Measurements from ENCODE around the gene SOD1.
"Not testable (repeated sequence)": the region's sequence is repeated elsewhere in the genome, so short reads cannot be mapped to it uniquely, and the experiment has no call there.

SOD1 gene

DNA sequence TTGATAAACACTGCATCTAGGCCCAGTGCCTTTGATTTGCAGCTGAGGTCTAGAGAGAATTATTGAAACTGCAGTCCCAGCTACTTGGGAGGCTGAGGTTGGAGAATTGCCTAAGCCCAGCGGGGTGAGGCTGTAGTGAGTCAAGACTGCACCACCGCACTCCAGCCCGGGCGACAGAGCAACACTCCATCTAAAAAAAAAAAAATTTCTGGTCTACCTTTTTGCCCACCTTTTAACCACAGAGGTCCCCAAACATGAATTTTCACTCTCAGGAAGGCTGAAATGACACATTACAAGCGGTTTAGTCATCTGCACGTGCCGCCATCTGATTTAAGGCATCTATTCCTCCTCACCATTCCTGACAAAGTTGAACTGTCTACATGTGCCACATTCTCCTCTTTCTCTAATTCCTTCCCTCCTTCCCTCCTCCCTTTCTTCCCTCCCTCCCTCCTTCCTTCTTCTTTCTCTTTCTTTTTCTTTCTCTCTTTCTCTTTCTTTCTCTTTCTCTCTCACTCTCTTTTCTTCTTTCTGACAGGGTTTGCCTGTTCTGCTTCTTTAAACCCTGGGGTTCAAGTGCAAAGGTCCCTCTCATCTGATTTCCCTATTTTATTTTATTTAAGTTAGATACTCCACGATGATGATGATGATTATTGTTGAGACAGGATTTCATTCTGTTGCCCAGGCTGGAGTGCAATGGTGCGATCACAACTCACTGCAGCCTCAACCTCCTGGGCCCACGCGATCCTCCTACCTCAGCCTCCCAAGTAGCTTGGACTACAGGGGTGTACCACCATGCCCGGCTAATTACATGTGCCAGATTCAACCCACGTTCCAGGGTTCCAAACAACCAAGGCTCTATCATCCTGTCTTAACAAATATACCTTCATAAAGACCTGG is 3.0 kb upstream of the SOD1 start:
- DNase-seq: no peak

DNA sequence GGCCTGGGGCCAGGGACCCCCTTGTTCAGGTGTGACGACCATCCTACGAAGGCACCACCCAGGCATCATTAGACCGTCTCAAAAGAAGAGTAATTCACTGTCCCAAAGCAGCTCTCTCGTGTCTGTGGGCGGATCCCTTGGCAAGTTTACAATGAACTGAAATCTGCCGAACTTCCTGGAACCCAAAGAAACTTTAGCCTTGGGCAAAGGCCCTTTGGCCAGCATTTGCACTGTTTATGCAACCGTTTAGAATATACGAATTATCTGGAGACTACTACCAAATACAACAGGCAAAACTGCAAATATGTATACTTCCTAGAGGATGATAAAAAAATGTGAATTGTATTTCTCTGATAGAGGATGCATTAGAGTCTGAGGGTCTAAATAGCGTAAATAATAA is 1.4 kb upstream of the SOD1 start:
- DNase-seq: no peak

DNA sequence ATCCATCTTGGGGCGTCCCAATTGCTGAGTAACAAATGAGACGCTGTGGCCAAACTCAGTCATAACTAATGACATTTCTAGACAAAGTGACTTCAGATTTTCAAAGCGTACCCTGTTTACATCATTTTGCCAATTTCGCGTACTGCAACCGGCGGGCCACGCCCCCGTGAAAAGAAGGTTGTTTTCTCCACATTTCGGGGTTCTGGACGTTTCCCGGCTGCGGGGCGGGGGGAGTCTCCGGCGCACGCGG is 282 bp upstream of the SOD1 start:
- DNase-seq: no peak

DNA sequence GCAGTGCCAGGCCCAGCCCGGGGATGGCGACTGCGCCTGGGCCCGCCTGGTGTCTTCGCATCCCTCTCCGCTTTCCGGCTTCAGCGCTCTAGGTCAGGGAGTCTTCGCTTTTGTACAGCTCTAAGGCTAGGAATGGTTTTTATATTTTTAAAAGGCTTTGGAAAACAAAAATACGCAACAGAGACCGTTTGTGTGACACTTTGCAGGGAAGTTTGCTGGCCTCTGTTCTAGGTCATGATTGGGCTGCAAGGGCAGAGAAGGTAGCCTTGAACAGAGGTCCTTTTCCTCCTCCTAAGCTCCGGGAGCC is 719 bp downstream of the SOD1 start:
- DNase-seq: no peak

DNA sequence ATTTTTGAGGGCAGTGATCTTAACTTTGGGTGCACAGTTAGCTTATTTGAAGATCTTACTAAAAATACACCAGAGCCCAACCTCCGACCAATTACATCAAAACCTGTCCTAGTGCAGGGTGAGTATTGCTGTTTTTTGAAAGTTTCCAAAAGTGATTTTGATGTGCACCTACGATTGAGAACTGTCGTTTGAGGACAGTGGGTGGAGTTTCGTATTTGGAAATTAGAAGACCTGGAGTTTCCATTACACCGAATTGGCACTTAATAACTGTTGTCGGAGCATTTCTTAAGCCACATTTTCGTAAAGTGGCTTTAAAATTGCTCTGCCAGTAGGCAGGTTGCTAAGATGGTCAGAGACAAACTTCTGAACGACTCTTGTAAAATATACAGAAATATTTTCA is 1.1 kb downstream of the SOD1 start:
- DNase-seq: no peak

DNA sequence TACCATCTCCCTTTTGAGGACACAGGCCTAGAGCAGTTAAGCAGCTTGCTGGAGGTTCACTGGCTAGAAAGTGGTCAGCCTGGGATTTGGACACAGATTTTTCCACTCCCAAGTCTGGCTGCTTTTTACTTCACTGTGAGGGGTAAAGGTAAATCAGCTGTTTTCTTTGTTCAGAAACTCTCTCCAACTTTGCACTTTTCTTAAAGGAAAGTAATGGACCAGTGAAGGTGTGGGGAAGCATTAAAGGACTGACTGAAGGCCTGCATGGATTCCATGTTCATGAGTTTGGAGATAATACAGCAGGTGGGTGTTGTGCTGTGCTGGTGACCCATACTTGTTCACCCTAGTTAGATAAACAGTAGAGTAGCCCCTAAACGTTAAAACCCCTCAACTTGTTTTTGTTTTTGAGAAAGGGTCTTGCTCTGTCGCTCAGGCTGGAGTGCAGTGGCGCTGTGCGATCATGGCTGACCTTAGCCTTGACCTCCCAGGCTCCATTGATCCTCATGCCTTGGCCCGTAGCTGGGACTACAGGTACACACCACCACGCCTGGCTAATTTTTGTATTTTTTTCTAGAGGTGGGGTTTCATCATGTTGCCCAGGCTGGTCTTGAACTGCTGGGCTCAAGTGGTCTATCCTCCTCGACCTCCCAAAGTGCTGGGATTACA is 4.2 kb downstream of the SOD1 start:
- DNase-seq: no peak

DNA sequence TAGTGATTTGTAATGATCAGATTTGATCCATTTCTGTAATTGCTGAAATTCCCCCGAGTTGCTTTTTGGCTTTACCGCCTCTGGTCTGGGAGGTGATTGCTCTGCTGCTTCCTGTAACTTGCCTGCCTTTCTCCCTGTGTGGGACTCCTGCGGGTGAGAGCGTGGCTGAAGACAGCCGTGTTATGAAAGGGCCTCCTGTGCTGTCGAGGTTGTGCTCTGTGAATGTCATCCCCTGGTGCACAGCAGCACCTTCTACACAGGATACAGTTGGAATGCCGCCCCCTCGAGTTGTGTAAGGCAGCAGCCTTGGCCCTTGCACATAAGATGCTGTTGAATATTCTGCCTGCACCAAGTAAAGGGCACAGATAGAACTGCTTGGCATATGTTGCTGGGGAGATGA is 5.9 kb downstream of the SOD1 start:
- no peak for DNase-seq

DNA sequence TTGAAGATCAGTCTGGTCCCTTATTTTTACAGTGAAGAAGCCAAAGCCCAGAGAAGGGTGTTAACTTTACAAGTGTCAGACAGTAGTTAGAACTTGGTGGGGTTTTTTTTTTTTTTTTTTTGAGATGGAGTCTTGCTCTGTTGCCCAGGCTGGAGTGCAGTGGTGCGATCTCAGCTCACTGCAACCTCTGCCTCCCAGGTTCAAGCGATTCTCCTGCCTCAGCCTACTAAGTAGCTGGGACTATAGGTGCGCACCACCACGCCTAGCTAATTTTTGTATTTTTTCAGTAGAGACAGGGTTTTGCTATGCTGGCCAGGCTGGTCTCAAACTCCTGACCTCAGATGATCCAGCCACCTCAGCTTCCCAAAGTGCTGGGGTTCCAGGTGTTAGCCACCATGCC is 6.4 kb downstream of the SOD1 start:
- DNase-seq: not testable (repeated sequence)

DNA sequence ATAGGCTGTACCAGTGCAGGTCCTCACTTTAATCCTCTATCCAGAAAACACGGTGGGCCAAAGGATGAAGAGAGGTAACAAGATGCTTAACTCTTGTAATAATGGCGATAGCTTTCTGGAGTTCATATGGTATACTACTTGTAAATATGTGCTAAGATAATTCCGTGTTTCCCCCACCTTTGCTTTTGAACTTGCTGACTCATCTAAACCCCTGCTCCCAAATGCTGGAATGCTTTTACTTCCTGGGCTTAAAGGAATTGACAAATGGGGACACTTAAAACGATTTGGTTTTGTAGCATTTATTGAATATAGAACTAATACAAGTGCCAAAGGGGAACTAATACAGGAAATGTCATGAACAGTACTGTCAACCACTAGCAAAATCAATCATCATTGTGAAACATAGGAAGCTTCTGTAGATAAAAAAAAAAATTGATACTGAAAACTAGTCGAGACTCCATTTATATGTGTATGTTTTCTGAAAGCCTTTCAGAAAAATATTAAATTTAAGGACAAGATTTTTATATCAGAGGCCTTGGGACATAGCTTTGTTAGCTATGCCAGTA is 7.0 kb downstream of the SOD1 start:
- no peak for DNase-seq

DNA sequence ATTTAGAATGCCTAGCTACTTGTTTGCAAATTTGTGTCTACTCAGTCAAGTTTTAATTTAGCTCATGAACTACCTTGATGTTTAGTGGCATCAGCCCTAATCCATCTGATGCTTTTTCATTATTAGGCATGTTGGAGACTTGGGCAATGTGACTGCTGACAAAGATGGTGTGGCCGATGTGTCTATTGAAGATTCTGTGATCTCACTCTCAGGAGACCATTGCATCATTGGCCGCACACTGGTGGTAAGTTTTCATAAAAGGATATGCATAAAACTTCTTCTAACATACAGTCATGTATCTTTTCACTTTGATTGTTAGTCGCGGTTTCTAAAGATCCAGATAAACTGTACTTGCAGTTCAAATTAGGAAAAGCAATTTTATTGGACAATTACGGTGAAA is 7.6 kb downstream of the SOD1 start:
- DNase-seq: no peak

DNA sequence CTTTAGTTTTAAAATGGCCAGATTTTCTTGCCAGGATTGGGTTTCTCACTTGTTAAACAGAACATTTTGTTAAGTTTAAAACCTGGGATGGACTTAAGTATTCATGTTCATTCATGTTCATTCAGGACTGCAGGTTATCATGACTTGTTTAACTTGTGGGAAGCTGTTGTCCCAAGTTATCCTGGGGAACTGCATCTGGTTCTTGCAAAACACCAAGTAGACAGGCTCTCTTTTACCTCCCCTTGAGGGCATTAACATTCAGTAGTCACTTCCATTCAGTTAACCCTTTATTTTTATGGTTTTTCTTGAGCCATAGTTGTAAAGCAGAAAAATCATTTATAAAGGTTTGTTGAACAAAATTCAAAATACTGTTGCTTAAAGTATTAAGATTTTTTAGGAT is 8.1 kb downstream of the SOD1 start:
- no peak for DNase-seq

DNA sequence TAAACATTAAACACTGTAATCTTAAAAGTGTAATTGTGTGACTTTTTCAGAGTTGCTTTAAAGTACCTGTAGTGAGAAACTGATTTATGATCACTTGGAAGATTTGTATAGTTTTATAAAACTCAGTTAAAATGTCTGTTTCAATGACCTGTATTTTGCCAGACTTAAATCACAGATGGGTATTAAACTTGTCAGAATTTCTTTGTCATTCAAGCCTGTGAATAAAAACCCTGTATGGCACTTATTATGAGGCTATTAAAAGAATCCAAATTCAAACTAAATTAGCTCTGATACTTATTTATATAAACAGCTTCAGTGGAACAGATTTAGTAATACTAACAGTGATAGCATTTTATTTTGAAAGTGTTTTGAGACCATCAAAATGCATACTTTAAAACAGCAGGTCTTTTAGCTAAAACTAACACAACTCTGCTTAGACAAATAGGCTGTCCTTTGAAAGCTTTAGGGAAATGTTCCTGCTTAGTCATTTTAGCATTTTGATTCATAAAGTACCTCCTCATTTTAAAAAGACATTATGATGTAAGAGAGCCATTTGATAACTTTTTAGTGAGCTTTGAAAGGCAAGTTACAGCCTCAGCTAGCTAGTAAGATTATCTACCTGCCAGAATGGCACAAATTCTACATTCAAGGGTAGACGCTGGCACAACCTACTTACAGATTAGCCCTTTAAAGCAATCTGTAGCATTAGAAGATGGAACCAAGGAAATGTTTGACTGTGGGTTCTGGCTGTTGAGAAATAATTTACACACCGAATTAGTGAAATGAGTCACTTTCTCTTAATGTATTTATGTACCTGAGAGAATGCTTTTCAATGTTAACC is 9.4 kb downstream of the SOD1 start:
- DNase-seq: no peak

DNA sequence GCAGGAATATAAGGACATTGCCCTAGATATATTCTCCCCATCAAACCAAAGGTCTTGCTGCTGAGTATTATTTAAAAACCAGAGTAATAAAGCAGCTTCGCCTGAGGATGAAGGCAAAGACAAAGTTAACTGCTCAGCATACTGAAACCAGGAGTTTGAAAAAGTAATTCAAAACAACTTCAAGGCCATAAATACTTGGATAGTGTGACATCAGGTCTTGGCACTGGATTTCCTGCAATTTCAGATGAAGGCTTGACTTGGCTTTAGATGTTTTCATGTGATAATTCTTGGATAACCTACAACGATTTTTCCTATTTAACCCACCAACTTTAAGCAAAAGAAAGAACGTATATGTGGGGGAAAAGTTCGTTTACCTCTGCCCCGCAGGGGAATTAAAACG is 10.6 kb downstream of the SOD1 start:
- no peak for DNase-seq

DNA sequence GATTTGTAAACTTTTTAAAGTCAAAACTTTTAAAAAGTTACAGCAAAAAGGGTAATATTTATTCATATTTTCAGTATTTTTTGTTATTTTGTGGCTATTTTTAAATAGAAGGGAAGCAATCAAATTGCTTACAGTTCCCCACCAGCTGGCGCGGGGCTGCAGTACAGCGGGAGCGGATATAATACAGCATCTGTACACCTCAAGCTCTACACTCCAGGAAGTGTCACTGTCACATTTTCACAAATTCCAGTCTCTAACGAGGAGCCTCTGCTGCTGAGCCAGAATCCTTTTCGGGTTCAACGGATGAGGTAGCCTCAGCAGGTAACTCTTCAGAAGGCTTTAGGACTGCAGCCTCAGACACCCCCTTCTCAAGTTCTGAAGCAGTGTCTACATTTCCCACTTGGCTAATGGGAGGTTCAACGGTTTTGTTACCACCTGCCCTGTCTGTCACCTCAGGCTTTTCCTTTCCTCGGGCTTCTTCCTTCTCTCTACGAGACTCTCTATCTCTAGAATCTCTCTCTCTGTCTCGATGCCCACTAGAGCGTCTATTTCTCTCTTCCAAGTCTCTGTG is 11.7 kb downstream of the SOD1 start:
- DNase-seq: no peak

DNA sequence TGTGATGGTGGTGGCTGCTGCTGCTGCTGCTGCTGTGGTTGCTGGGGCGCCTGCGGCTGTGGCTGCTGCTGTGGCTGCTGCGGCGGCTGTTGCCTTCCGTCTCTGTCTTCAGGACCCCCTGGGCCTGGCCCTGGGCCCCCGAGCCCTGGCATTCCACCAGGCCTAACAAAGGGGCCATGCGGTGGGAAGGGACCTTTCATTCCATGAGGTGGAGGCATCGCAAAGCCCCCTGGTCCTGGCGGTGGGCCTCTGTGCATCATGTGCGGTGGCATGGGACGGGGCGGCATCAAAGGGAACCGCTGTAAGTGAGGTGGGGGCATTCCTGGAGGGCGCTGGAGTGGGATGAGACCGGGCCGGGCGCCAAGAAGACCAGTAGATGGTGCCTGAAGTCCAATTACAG is 12.4 kb downstream of the SOD1 start:
- DNase-seq: no peak

DNA sequence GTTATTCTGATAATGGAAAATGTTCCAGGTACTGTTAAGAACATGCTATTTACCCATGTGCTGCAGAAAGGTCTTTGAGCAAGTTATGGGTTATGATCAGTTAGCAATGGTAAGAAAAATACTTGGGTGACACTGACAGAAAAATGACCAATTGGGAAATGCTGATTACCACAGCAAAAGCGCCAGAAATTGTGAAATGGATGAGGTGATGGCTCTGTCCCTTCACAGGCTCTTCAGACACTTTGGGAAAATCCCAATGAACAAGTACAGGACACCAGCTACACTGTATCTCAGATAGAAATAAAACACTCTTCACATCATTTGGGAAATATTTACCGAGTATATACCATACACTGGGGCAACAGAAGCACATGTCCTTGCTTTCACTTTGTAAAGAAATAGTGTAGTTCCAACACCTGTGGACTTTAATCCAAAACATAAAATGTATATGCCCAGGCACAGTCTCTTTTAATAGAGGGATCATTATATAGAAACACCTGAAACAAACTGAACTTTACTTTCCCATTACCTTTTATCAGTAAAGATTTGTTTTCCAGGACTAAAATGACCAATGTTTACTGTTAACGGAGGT is 13.9 kb downstream of the SOD1 start:
- no peak for DNase-seq

DNA sequence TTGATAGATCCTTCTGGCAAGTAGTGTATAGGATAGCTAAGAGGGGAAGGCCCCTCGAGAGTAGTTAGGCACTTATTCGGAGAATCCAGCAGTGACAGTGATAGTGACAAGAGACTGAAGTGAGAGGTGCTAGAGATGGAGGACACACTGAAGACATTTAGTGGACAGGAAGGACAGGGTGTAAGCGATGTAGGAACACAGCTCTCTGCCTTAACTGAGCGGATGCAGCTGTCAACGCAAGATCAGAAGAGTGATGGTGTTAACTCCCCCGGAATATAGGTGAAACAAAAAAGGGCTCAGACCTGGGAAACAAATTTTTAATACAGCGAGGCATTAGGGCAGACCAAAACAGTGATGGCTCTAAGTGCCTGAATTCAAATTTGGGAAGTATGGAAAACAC is 15.8 kb downstream of the SOD1 start:
- no peak for DNase-seq

DNA sequence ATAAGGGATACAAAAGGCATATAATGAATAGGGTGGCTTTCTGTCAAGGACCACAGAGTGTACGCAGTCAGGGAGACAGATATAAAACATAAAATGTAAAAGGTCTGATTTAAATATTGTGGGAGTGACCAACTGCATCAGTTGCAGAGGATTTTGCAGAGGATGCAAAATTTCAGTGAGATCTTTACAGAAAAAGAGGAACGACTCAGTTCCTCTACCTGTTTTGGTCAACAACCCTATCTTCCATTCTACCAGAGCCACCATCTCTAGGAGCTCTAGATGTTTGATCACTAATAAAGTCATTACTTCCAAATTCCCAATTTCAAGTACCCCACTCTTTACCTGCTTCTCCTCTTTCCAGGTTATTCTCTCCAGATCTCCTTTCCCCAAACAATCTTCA is 16.5 kb downstream of the SOD1 start:
- DNase-seq: no peak

DNA sequence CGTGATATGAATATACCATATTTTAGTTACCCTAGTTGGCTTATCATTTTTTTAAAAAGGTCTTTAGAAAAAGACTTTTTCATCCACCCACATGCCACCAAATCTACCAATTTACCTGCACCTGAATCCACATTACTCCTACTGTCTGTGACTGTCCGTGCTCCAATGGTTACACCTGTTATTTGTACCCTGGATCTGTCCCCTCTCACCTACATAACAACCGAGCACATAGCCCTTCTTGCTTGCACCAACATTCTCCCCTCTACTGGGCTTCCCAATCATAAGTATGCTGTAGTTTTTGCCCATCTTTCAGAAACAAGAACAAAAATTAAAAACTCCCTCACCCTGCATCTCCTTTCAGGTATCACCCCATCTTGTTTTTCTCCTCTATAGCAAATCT is 17.6 kb downstream of the SOD1 start:
- no peak for DNase-seq

DNA sequence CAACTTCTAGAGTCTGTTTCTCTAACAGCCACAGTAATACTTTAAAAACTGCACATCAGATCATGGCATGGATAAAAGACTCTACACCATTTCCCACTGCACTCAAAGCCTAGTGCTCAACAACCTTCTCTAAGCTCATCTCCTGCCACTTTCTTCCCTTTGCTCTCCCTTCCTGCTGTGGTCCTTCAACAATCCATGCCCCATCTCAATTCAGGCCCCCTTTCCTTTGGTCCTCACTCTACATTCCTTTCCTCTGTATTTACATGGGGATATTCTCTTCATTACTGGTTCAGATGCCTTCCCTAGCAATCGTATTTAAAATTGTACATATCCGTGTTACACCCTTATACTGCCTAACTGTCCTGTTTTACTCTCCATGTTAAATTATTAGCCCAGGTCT is 19.0 kb downstream of the SOD1 start:
- no peak for DNase-seq

DNA sequence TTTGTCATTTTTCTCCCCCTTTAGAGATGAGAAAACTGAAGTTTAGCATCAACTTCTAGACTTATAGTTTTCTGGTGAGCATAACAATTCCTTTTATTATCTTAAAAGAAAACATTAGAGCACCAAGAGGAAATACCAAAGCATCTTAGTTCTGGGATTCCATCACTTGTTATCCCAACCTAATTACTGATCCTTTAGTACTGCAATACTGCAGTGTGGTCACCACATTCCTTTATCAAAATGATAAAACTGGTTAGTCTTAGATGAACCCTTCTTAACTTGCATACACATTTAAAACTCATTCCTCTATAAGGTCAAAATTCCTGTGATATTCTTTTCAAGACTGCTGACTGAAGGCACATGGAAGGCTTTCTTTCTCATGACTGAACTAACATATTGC is 23.1 kb downstream of the SOD1 start:
- DNase-seq: no peak

DNA sequence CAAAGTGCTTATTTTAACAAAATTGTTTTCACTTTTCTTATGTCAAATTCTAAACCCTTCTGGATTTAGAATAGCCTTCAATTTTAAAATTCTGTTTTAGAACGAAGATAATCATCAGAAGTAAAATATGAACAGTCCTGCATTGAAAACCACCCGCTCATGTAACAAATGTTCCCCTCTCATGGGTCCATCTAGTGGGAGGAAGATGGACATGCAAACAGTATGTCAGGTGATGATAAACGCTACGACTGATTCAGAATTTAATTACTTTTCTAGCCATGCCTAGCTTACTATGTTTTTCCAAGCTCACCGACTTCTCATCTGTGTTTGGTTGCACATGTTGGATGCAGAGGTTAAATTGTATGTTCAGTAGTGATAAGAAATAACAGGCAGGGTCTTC is 23.5 kb downstream of the SOD1 start:
- DNase-seq: no peak

DNA sequence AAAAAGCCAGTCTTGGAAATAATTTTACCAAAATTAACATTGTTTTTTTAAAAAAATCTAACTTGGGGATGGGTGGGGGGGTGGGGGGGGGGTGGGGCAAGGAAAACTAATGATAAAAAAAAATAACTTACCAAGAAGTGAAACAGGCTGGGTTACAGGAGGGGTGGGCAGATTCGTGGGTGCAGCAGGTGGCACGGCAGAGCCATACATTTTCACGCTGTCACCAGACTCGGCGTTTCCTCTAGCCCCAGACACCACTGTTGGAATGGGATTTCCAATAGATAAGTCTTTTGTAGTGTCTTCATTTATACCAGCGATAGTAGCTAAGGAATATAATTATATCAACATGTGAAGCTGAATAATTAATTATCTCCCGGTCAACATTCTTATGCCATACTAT is 25.4 kb downstream of the SOD1 start:
- DNase-seq: no peak

All from NCI-H2227 treated with DMSO at 0.1 percent for 48 hours (cell line).